GM18517 (cell line): ENCODE data around the gene USP20.
A peak's percentile ranks its signal among the peaks of the same experiment; 100 is the strongest.
"Not testable (repeated sequence)": the region's sequence is repeated elsewhere in the genome, so short reads cannot be mapped to it uniquely, and the experiment has no call there.

Experiments used
- ATAC-seq: cut with Tn5 transposase; IDR thresholded peaks from one replicate; pipeline ENCODE4 v1.9.1; 2021; ENCODE audit warnings: mild to moderate bottlenecking, moderate library complexity; ENCODE audit not compliant: unreplicated experiment

The USP20 gene

DNA sequence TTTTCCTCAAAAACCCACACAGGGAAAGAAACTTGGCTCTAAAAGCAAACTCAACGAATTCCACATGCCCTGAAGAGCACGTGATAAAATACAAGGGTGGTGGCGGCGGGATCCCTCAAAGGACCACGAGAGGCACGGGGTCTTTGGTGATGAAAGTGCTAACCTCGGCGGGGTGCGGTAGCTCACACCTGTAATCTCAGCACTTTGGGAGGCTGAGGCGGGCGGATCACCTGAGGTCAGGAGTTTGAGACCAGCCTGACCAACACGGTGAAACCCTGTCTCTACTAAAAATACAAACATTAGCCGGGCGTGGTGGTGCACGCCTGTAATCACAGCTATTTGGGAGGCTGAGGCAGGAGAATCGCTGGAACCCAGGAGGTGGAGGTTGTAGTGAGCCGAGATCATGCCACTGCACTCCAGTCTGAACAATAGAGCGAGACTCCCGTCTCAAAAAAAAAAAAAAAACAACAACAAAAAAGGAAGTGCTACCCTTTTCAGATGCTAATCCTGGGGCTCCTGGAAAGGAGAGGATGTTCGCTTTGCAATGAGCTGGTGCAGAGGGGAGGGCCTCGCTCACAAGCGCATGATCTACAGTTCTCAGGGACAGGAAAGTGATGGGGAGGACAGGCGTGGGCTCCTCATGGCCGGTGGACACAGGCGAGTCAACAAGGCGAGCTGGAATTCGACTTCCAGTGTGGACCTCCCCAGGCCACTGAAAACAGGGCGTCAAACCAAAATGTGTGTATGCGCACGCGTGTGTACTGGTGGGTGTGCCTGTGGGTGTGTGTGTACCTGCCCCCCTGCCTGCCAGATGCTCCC lies 54.1 kb downstream of the USP20 start:
- no peak for ATAC-seq

DNA sequence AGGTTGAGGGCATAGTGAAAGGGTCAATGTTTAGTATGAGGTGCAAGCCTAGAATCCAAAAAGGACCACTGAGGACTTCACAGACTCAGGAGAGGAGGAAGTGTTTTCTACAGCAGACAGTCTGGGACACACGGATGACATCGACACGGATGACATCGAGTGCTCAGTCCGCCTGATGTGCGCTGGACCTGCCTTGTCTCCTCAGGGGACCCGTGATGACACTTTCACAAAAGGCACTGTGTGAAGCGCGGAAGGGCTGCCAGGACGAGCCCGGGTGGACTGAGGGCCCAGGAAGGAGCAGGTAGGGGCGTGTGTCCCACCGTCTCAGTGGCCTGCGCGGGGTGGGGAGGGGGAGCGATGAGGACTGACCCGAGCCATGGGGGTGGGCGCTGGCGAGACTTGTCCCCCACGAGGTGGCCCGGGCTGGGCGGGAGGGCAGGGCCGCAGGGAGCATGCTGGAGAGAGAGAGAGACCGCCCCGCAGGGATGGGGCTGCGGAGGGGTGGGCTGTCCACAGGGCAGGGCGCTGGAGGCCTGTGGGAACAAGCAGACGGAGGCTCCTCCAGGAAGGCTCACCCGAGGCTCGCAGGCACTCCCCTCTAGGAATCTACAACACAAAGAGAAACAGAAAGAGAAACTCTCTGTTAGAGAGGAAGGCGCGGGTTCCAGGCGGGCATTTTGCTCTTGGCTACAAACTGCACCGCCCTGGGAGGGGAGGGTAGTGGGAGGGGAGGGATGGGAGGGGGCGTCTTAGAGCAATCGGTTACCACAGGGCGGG lies 54.9 kb downstream of the USP20 start:
- no peak for ATAC-seq

DNA sequence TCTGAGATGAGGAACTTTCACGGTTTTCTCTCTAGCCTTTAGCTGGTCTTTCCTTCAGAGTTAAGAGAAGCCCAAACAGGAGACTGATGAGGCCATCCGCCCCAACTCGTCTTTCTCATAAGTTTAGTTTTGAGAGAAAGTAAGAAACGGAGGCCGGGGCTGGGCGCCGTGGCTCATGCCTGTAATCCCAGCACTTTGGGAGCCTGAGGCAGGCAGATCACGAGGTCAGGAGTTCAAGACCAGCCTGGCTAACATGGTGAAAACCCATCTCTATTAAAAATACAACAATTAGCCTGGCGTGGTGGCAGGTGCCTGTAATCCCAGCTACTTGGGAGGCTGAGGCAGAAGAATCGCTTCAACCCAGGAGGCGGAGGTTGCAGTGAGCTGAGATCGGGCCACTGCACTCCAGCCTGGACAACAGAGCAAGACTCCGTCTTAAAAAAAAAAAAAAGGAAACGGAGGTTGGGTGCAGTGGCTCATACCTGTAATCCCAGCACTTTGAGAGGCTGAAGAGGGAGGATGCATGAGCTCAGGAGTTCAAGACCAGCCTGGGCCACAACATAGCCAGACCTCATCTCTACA lies 55.6 kb downstream of the USP20 start:
- ATAC-seq: not testable (repeated sequence)

DNA sequence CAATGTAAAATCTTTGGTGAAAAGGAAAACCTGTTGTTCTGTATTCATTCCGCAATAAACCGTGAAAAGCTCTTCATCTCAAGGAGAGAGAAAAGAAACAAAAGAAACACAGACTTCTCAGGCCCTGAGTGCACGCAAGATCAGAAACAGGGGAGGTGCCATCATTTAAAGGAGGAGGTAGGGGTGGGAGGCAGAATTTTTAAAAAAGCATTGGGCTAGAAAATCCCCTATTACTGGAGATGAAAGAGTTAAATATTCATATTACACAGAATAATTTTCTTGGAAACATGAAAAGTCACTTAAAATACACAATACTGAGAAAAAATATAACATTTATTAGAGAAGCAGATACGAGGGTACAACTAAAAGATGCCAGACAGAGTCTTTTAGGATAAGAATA lies 56.3 kb downstream of the USP20 start:
- no peak for ATAC-seq

DNA sequence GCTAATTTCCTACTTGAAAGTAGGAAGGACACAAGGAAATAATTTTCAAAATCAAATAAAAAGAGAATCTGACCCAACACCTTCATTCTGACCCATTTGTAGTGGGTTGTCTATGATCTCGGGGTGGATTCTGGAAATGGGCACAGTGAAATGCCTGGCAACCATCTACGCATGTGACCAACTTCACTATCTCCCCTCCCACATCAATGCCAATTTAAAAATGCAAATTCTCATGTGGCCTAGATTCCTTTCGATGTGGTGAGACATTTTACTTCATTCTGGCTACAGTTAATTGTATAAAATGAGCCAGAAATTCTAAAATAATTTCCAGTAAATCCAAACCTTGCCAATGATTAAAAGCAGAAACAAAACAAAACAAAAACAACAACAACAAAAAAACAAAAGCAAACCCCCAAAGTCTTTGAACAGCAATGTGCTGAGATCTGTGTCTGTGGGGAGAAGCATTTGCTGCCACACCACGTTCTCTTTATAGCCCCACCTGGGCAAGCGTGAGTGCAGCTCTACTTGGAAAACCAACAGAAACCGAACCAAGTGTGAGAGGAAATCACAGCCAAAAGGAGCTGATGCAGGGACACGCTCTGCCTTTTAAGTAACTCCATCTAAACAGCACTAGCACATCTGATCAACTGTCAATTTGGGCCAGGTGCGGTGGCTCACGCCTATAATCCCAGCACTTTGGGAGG lies 59.0 kb downstream of the USP20 start:
- no peak for ATAC-seq

DNA sequence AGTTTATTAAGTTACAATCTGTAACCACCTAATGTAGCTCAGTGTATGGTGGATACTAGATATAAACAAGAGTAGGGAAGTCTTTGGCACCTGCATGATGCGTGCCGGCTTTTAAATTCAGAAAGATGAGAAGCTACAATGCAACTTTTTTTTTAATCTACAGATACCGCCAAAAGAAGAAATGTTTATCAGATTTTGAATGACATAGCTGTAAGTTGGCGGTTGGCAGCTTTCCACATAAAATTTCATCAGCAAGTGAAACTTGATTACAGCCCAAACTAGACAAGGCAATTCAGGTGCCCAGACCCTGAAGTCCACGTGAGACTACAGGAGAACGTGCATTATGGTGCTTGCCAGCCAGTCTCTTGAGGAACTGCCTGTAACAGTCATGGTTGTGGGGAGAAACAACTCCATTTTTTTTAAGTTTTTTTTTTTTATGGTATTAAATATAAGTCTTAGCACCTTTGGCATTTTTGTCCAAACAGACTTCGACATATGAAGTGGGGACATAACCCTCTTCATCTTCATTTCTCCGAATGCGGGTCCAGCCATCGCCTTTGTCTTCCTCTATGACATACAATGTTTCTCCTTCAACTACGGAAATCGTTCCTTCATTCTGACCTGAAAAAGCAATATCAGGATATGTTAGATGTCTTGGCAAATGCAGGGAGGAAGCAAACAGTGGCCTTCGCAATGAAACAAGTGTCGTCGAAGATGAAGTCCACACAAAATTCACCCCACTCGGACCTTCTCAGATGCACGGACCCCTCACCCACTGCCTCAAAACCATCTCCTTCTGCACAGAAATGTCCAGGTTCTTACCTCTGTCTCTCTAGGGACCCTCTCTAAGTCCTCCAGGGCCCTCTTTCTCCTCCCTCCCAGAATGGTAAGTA lies 60.4 kb downstream of the USP20 start:
- no peak for ATAC-seq

DNA sequence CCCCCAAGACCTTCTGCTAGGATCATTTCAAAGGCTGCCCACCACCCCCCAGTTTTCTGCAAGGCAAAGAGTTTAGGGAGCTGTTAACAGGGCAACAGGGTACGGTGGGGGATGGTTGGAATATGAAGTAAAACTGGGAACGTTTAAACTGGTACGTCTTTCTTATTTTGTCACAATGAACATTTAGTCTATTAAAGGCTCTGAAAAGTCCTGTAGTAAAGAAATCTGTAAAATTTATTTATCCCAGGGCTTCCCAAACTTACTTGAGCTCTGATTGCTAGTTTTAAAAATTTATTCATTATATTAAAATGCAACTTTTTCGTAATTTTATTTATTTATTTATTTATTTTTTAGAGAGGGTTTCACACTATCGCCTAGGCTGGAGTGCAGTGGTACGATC lies 62.0 kb downstream of the USP20 start:
- ATAC-seq: no peak

DNA sequence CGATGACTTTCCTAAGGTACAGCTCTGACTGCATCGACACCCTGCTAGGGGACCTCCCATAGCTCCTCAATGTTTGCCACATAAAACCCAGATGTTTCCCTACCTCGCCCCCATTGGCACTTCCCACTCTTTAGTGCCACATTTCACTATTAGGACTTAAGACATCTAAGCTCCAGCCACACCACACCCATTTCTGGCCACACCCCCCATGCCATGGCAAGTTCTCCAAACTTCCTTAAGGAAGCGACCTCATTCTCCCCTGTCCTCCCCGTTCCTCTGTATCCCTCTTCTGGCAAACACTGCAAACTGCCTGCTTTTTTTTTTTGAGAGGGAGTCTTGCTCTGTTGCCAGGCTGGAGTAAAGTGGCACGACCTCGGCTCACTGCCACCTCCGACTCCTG lies 62.9 kb downstream of the USP20 start:
- ATAC-seq: no peak

DNA sequence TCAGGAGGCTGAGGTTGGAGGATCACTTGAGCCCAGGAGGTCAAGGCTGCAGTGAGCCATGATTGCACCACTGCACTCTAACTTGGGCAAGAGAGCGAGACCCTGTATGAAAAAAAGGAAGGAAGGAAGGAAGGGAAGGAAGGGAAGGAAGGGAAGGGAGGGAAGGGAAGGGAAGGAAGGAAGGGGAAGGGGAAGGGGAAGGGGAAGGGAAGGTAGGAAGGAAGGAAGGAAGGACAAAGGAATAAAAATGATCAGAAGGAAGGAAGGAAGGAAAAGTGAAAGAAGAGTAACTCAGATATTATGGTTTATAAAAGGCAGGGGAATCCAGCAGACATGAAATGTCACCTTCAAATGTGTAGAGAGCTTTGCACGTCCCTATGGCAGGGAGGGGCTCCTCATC lies 64.4 kb downstream of the USP20 start:
- no peak for ATAC-seq

DNA sequence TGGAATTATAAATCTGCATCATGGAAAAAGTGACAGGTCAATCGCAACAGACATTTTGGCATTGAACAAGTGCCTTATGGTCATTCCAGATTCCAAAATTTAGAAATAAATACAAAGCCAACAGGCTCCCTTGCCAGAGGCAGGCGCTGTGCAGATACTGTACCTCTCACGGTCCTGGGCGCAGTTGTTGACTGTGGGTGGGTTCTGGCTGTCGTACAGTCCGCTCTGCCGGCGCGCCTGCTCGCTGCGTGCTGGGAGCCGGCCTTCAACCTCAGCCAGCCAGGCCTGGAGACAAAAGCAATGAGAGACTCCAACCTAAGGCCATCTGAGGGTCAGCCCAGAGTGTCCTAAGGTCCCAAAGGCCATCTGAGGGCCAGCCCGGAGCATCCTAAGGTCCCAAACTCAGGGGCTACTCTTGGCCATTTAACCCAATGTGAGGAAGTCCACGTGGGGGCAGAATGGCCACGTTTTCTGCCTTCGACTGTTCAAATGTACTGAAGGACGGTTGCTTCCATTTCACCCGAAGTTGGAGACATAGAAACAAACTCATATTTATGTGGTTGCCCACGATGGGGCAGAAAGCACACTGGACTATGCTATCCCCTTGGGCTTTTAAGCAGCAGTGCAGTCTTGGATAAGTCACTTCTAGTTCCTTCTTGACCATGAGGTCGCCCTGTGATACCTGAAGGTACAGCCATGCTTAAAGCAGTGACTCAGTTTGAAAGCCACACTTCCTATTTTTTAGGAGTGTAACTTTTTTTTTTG lies 65.2 kb downstream of the USP20 start:
- peak; percentile 82 for ATAC-seq

DNA sequence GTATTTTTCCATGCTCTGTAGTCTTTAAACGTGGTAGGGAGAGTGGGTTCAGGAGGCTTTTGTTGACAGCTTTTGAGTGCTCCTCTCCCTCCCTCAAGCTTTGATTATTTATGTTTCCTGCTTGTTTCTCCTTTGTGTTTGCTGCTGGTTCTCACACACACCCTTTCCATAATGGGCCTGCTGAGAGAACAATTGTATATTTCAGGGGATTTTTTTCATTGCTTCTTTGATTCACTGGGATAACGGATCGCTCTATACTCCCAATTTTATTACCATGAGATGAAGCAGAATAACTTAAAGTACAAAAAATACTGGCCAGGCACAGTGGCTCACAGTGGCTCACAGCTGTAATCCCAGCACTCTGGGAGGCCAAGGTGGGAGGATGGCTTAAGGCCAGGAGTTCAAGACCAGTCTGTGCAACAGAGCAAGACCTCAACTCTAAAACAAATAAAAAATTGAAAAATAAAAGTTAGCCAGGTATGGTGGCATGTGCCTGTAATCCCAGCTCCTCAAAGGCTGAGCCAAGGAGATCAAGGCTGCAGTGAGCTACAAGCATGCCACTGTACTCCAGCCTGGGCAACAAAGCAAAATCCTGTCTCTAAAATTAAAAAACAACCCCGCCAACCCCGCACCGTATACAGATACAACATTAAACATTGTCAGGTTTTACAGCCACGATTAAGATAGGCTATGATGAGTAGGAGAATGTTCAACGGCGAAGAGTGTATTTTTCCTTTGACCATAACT lies 66.9 kb downstream of the USP20 start:
- no peak for ATAC-seq

DNA sequence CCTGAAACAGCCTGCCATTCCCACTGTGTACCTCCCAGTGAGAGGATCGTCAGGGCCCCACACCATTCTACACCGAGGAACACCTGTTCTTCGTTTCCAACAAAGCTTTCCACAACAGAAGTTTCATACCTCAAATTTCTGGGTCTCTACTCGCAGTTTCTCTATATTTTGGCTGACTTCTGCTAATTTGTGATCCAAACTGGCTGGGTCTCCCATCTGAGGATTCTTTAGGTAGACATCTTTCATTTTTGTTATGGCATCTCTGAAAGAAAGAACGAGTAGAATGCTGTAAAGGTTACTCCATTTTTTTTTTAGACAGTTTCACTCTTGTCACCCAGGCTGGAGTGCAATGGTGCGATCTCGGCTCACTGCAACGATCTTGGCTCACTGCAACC lies 67.5 kb downstream of the USP20 start:
- no peak for ATAC-seq

DNA sequence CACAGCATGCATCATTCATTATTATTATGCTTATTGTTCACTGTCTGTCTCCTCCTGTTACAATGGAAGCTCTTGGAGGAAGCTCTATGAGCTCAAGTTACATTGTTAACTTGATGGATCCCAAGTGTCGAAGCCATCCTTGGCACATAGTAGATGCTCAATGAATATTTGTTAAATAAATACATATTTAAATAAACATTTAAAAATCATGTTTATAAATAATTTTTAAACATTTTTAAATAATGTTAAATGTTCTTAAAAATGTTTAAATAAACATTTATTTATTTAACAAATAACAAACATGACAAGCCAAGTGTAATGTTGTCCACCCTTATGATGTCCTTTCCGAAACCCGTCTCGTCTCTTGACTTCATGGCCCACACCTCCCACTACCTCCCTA lies 69.5 kb downstream of the USP20 start:
- ATAC-seq: no peak

DNA sequence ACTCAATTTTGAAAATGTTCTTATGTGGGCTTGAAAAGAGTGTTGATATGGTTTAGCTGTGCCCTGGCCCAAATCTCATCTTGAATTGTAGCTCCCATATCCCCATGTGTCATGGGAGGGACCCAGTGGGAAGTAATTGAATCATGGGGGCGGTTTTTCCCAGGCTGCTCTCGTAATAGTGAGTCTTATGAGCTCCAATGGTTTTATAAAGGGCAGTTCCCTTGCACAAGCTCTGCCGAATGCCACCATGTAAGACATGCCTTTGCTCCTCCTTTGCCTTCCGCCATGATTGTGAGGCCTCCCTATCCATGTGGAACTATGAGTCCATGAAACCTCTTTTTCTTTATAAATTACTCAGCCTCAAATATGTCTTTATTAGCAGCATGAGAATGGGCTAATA lies 71.0 kb downstream of the USP20 start:
- ATAC-seq: no peak

DNA sequence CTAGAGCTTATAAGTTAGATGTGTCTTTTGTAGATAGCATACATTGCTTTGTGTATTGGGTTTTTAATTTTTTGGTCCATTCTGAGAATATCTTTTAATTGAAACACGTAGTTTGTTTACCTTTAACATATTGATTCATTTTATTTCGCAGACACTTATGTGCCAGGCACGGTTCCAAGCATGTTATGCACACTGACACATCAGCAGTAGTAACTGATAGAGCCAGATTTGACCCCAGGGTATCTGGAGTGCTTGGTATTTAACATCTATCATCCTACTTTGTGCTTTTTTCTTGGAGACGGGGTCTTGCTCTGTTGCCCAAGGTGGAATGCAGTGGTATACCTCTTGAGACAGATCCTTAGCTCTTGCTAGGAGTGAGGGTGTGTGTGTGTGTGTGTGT lies 71.9 kb downstream of the USP20 start:
- ATAC-seq: no peak

DNA sequence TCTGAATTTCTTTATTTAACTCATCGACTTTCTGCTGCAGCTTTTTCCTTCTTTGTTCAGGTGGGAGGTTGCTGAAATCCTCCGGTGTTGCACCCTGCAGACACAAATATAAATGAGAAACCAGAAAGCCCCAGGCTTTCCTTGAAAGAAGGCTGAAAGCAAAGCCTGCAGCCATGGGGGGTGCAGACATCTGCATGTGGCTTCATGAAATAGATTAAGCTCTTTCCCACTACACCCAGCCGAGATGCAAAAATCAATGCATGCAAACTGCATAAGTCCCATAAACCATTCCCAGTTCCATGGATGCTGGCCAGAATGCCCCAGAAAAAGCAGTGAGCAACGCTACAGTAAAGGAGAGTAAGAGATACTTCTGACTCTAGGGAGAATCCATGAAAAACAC lies 73.6 kb downstream of the USP20 start:
- no peak for ATAC-seq

DNA sequence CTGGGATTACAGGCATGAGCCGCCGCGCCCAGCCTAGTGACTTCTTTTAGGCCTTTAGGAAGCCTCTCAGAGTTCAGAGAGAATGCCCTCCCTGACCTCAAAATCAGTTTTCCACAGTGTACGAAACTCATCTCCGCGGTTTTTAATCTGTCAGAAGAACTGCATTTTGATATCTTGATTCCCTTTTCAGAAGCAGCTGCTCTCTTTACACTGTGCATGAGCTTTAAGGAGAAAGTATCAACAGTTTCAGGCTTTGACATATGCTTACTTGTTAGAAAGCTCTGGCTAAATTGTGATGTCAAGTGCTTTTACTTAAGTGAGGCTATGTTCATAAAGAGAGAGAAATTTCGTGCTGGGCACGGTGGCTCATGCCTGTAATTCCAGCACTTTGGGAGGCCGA lies 74.6 kb downstream of the USP20 start:
- ATAC-seq: no peak

DNA sequence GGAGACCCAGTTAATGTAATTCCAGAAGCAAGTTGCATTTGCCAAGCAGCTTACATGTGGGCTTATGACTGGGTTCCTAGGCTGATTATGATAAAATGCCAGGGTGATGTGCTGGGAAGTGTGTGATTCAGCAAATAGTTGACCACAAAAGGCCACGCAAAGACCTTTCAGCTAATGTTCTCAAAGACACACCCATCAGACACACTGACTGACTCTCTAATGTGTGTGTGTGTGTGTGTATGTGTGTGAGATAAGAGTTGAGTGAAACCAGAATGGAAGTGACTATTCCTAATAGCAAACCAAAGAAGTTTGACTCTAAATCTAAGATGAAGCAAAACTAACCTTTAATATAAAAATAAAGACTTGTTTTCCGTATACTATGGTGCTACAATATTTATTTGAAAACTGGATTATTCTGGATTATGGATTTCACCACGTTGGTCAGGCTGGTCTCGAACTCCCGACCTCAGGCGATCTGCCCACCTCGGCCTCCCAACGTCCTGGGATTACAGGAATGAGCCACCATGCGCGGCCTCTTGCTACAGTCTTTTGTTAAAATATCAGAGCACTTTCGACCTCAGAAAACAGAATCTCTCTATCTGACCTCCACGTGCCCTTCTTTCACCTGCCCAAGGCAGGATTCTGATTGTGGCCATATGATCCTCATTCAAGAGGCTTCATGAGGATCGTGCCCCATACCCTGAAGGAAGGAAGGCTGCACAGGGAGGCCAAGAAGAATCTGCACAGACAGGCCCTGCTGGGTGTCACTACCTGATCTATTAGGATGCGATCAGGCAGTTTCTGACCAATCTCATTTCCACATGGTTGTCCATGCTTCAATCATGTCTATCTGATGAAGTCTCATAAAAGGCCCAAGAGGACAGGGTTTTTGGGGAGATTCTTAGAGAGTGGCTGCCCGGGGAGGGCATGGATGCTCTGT lies 75.6 kb downstream of the USP20 start:
- no peak for ATAC-seq
